Thyroid gland (tissue), 4 donors: ENCODE measurements around the gene ZNF575. TPM values are rescaled to one million over a fixed set of nuclear protein-coding genes. Genes with fewer than 3 reads are reported as not detected.

Source experiments
- DNase-seq, 2 donors: peaks; one replicate each; pipeline ENCODE4 v3.0.0-alpha.2; 2019
- H3K27ac ChIP-seq, 3 donors: fragments of 200-600 bp; sonication (generic); 1 replicate in 2 of 3; 2 replicates in 1 of 3; pipeline ENCODE4 v1.5.1; 2016 to 2019; ENCODE audit warnings: mild to moderate bottlenecking in 1 of 3, moderate library complexity in 1 of 3
- H3K27me3 ChIP-seq: fragments of 200-600 bp; sonication (generic); one replicate; pipeline ENCODE4 v1.5.1; 2019
- H3K36me3 ChIP-seq, 2 donors: fragments of 200-600 bp; sonication (generic); one replicate each; pipeline ENCODE4 v1.5.1; 2016 to 2019
- H3K4me1 ChIP-seq, 2 donors: fragments of 200-600 bp; sonication (generic); one replicate each; pipeline ENCODE4 v1.5.1; 2017 to 2019
- H3K4me3 ChIP-seq, 3 donors: fragments of 200-600 bp; sonication (generic); replicated peaks in 1 of 3; 1 replicate in 2 of 3; 2 replicates in 1 of 3; pipeline ENCODE4 v1.5.1; 2016; ENCODE audit warnings: mild to moderate bottlenecking in 1 of 3
- H3K9me3 ChIP-seq: fragments of 200-600 bp; sonication (generic); one replicate; pipeline ENCODE4 v1.5.1; 2017
- POLR2A ChIP-seq, 2 donors: fragments of 450-650 bp; IDR thresholded peaks; one replicate each; pipeline ENCODE4 v1.6.1; 2017; ENCODE audit warnings: antibody characterized with exemption in 2 of 2, mild to moderate bottlenecking in 2 of 2, moderate library complexity in 1 of 2
- WGBS, 2 donors: methylation state at CpG; one replicate each; pipeline ENCODE4 v1.1.5; 2017; 5-methylcytosine and 5-hydroxymethylcytosine counted together
- intact Hi-C: fragments of 100-400 bp; cut with DNase I; formaldehyde crosslinking; loops from one replicate; pipeline ENCODE4 v1.15.1; 2023
- total RNA-seq, 4 donors: library from RNA; depleted of rRNA; stranded (reverse); fragments of >200 nt; gene quantifications; one replicate each; pipeline ENCODE4 v1.2.3, GENCODE V29; 2016
- TF ChIP-seq, protein P1 (sequence below), 6 experiments: fragments of 200-600 bp in 3 of 6; fragments of 450-650 bp in 3 of 6; sonication (generic) in 3 of 6; IDR thresholded peaks; one replicate each; pipeline ENCODE4 v1.5.1; 2016 to 2019; ENCODE audit warnings: antibody characterized with exemption in 6 of 6, mild to moderate bottlenecking in 2 of 6, inconsistent platforms in 1 of 6, moderate library complexity in 1 of 6

The ZNF575 gene
- total RNA-seq, 4 donors from 2014 or later: 1.4 TPM; not detected in 3

DNA sequence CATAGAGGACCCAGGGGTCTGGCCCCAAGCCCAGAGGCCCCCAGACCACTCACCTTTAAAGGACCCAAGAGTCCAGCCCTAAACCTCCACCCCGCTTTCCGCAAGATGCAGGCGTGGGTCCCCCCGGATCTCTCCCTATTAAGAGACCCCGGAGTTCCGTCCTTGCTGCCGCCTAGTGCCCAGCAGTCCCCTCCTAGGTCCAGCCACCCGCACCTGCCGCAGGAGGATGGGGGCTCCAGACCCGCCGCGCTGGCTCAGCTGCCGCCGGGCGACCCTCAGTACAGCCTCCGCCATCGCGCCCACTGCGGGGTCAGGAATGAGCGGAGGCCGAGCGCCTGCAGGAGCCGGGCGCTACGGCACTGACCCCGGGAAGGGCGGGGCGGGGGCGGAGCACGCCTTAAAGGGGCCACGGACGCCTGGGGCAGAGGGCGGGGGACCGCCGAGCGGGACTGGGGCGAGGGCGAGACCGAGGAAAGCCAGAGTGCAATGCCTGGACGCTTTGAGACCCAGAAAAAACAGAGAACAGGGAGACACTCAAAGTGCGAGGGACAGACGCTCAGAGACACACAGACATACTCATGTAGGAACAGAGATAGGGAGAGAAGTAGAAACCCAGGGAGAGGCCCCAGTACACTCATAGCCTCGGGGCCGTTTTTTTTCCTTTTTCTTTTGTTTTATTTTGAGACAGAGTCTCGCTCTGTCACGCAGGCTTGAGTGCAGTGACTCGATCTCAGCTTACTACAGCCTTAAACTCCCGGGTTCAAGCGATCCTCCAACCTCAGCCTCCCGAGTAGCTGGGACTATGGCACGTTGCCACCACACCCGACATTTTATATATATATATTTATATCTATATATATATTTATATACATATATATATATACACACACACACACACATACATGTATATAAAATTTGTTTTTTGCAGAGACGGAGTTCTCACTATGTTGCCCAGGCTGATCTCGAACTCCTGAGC is 5.8 kb upstream of the ZNF575 start, which contains the start of gene ETHE1:
TSS of gene ETHE1 (minus strand) at position 318 of the 976 bp plus-strand sequence. CDS start at position 294, 24 bp downstream.
- peak within 1 kb of the TSS; percentile 72 to 97 (median 77) for H3K4me3 ChIP-seq
- H3K36me3 ChIP-seq: no peaks in the 10 kb centered on the region
- intact Hi-C loops: no loop called here
- peak; percentile 86 to 87 for DNase-seq
- peaks cover 19 to 35% of the 10 kb centered on the region in 2 donors for H3K4me1 ChIP-seq
- peak; percentile 10 to 85 for TF ChIP-seq POLR2A (IDR thresholded peaks at IDR 0.05)
- TF ChIP-seq, protein P1, sequence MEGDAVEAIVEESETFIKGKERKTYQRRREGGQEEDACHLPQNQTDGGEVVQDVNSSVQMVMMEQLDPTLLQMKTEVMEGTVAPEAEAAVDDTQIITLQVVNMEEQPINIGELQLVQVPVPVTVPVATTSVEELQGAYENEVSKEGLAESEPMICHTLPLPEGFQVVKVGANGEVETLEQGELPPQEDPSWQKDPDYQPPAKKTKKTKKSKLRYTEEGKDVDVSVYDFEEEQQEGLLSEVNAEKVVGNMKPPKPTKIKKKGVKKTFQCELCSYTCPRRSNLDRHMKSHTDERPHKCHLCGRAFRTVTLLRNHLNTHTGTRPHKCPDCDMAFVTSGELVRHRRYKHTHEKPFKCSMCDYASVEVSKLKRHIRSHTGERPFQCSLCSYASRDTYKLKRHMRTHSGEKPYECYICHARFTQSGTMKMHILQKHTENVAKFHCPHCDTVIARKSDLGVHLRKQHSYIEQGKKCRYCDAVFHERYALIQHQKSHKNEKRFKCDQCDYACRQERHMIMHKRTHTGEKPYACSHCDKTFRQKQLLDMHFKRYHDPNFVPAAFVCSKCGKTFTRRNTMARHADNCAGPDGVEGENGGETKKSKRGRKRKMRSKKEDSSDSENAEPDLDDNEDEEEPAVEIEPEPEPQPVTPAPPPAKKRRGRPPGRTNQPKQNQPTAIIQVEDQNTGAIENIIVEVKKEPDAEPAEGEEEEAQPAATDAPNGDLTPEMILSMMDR (IDR thresholded peaks at IDR 0.05): peak in 1 of 6 experiments; percentile 13
- peak within 1 kb of the TSS; percentile 87 to 90 (median 88) for H3K27ac ChIP-seq
- WGBS, 2 donors: 4 to 6% methylated on average over 21 to 39 of the region's 54 CpGs
- no peaks in the 10 kb centered on the region for H3K9me3 ChIP-seq
- no peaks in the 10 kb centered on the region for H3K27me3 ChIP-seq

DNA sequence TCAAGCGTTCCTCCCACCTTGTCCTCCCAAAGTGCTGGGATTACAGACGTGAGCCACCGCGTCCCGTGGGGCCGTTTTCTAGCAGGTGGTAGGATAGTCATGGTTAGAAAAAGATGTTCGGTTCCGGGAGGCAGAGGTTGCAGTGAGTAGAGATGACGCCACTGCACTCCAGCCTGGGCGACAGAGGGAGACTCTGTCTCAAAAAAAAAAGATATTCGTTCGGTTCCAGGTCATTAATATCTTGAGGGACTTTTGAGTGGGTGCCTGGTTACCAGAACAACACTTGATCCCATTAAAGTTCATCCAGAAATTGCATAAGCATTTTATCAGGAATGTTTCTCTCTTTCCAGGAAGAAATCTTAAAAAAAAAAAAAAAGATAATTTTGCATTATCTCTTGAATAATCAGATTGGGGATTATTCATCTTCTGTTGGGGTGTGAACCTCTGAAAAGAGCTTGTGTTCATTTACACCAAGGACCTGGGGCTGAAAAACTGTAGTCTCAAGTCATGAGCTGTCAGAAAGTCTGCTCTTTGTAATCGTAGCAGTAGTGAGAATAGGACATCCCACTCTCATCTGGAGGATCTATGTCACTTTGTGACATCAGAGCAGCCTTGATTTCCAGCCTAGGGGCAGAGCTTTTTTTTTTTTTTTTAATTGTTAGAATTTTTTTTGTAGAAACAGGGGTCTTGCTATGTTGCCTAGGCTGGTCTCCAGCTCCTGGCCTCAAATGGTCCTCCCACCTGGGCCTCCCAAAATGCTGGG is 4.9 kb upstream of the ZNF575 start:
- H3K27ac ChIP-seq: peak overlapping the region; percentile 87 to 90 (median 88)

DNA sequence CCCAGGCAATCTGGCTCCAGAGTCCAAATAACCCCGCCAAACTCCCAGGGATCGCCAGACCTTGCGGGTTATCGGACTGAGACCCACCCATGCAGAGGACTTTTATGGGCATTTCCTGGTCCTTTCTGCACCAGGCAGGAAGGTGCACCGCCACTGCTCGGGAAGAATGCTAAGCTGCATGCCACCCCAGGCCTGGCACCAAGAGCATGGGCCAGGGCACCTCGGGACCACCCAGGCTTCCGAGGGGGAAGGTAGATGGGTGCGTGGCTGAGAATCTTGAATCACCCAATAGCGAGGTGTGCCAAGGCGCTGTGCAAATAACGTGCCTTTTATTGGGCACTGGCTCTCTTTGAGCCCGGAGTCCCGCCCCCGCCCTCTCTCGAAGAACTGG is 422 bp upstream of the ZNF575 start:
- DNase-seq: no peak
- intact Hi-C loops: loop anchor here (10.0 kb wide), 1 partner anchor 62 kb away; the partner anchor contains the start of genes IRGQ and ZNF576

More for the DNA sequence above, 4.9 kb upstream of the ZNF575 start:
- Histone ChIP-seq H3K4me1 (peaks cover 25 to 41% of the 10 kb centered on the region in 2 donors), H3K27me3 (no peaks in the 10 kb centered on the region), H3K4me3 (no peak overlapping the region), H3K36me3 (no peaks in the 10 kb centered on the region), H3K9me3 (no peaks in the 10 kb centered on the region)
- peak; percentile 74 to 79 for DNase-seq
- TF ChIP-seq, protein P1 (IDR thresholded peaks at IDR 0.05): peak in 1 of 6 experiments; percentile 6
- peak in 1 of 2 donors; percentile 29 for TF ChIP-seq POLR2A (IDR thresholded peaks at IDR 0.05)
- intact Hi-C loops: no loop called here
- 12 to 15% methylated on average over 13 of the region's 13 CpGs for WGBS, 2 donors

DNA sequence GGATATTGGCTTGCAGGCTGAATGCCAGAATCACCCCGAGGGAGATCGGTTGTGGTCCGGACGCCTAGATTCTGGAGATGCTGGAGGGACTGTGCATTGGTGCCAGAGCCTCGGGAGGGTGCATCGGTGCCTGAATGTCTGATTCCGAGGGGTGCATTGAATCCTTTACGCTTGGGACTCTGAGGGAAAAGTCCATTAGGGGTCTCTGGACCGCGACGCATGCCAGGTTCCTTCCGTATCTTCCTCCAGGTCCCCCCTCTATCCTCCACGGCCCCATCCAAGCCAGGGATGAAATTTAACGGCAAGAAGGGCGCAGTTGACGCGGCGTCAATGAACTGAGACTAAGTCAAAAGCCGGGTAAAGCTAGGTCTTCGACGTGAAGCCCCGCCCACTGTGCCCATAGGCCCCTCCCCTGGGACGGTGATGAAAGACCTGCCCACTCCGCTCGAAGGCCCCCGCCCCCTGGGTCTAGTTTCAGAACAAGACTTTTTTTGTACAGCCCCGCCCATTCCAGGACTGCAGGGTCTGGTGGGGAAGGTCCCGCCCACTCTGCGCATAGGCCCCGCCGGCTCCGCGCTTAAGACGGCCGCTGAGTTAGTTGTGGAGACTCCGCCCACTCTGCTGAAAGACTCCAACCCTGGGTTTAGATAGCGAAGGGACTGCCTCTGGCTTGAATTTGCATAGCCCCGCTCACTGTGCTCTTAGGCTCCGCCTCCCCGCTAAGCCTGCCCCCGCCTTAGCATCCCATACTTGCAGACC is 737 bp downstream of the ZNF575 start:
- WGBS, 2 donors: 1 to 2% methylated on average over 22 to 32 of the region's 41 CpGs
- H3K4me3 ChIP-seq: peak overlapping the region; percentile 53 to 61 (median 56)
- TF ChIP-seq, protein P1 (IDR thresholded peaks at IDR 0.05): no peak
- peak overlapping the region; percentile 87 to 92 (median 90) for H3K27ac ChIP-seq
- DNase-seq: peak; percentile 99
- H3K9me3 ChIP-seq: no peaks in the 10 kb centered on the region
- intact Hi-C loops: loop anchor here (10.0 kb wide), 1 partner anchor 61 kb away; the partner anchor contains the start of genes IRGQ and ZNF576
- H3K36me3 ChIP-seq: no peaks in the 10 kb centered on the region
- no peaks in the 10 kb centered on the region for H3K27me3 ChIP-seq
- H3K4me1 ChIP-seq: peaks cover 7 to 32% of the 10 kb centered on the region in 2 donors

More for the DNA sequence above, 422 bp upstream of the ZNF575 start:
- 2 to 4% methylated on average over 13 to 15 of the region's 16 CpGs for WGBS, 2 donors
- Histone ChIP-seq H3K36me3 (no peaks in the 10 kb centered on the region), H3K27me3 (no peaks in the 10 kb centered on the region), H3K4me1 (peaks cover 15 to 39% of the 10 kb centered on the region in 2 donors), H3K4me3 (peak overlapping the region in 1 of 3 donors; percentile 53), H3K9me3 (no peaks in the 10 kb centered on the region), H3K27ac (peak overlapping the region; percentile 44 to 92 (median 87))
- TF ChIP-seq POLR2A (IDR thresholded peaks at IDR 0.05): no peak
- TF ChIP-seq, protein P1 (IDR thresholded peaks at IDR 0.05): no peak
